Keratinocyte (primary cell): ENCODE data around the gene ABLIM2. TPM values are rescaled to one million over a fixed set of nuclear protein-coding genes. Genes with fewer than 3 reads are reported as not detected.

Source experiments
- DNase-seq: peaks from one replicate; pipeline ENCODE4 v3.0.0-alpha.2; 2011; ENCODE audit warnings: low read depth, missing footprints, low spot score
- FAIRE-seq: peaks from 2 replicates; lab custom pipeline; 2011; peaks lifted over from hg19 to GRCh38; lab: Jason Lieb, UNC
- H2AFZ ChIP-seq: 2 replicates; pipeline ENCODE4 v1.6.0; 2012; ENCODE audit warnings: low read length, control low read depth, inconsistent platforms; ENCODE audit not compliant: control insufficient read depth
- H3K27ac ChIP-seq: 2 replicates; pipeline ENCODE4 v1.5.1; 2011; ENCODE audit warnings: low read length; ENCODE audit not compliant: control insufficient read depth, insufficient read depth
- H3K27me3 ChIP-seq: 3 replicates; pipeline ENCODE4 v1.6.0; 2011; ENCODE audit warnings: low read length; ENCODE audit not compliant: control insufficient read depth, insufficient read depth; ENCODE audit errors: extremely low read depth
- H3K36me3 ChIP-seq, 2 experiments: 2 replicates in 1 of 2; 3 replicates in 1 of 2; pipeline ENCODE4 v1.5.1; 2011; ENCODE audit warnings: low read length in 2 of 2, mild to moderate bottlenecking in 1 of 2; ENCODE audit not compliant: control insufficient read depth in 2 of 2, insufficient read depth in 2 of 2; ENCODE audit errors: extremely low read depth in 1 of 2
- H3K4me1 ChIP-seq: 3 replicates; pipeline ENCODE4 v1.5.1; 2011; ENCODE audit warnings: low read length; ENCODE audit not compliant: control insufficient read depth, insufficient read depth; ENCODE audit errors: extremely low read depth
- H3K4me2 ChIP-seq: 3 replicates; pipeline ENCODE4 v1.6.0; 2011; ENCODE audit warnings: low read depth, low read length; ENCODE audit not compliant: control insufficient read depth, insufficient read depth; ENCODE audit errors: extremely low read depth
- H3K4me3 ChIP-seq, 3 experiments: fragments of 200-600 bp in 1 of 3; sonication (generic) in 1 of 3; 2 replicates in 2 of 3; 3 replicates in 1 of 3; pipeline ENCODE4 v1.5.1; 2011 to 2016; ENCODE audit warnings: low read length in 3 of 3, mild to moderate bottlenecking in 3 of 3, control low read depth in 2 of 3, inconsistent platforms in 1 of 3, low read depth in 1 of 3, mixed read lengths in 1 of 3, mixed run types in 1 of 3, moderate library complexity in 1 of 3; ENCODE audit not compliant: control insufficient read depth in 2 of 3, insufficient read depth in 2 of 3; ENCODE audit errors: extremely low read depth in 1 of 3
- H3K79me2 ChIP-seq: 2 replicates; pipeline ENCODE4 v1.6.0; 2012; ENCODE audit warnings: low read length; ENCODE audit not compliant: control insufficient read depth, insufficient read depth
- H3K9ac ChIP-seq: 3 replicates; pipeline ENCODE4 v1.6.0; 2011; ENCODE audit warnings: low read length; ENCODE audit not compliant: control insufficient read depth, insufficient read depth; ENCODE audit errors: extremely low read depth
- H3K9me1 ChIP-seq: 3 replicates; pipeline ENCODE4 v1.6.0; 2011; ENCODE audit warnings: low read length; ENCODE audit not compliant: control insufficient read depth, insufficient read depth; ENCODE audit errors: extremely low read depth
- H3K9me3 ChIP-seq: 2 replicates; pipeline ENCODE4 v1.5.1; 2012; ENCODE audit warnings: low read depth, low read length; ENCODE audit not compliant: control insufficient read depth
- H4K20me1 ChIP-seq: 3 replicates; pipeline ENCODE4 v1.6.0; 2011; ENCODE audit warnings: low read length; ENCODE audit not compliant: control insufficient read depth, insufficient read depth; ENCODE audit errors: extremely low read depth
- EZH2 ChIP-seq: IDR thresholded peaks from one replicate; pipeline ENCODE4 v1.6.1; 2012; ENCODE audit warnings: inconsistent platforms, mild to moderate bottlenecking, low read length, moderate library complexity
- dilution Hi-C: fragments of 300-500 bp; cut with MboI; formaldehyde crosslinking; loops from one replicate; pipeline ENCODE4 v1.7.0; 2020; ENCODE audit warnings: low sequenced_read_pairs; ENCODE audit not compliant: extremely low pct_ligation_motif_present
- polyA plus RNA-seq, 5 experiments: library from polyadenylated mRNA; depleted of rRNA in 3 of 5; stranded (reverse) in 3 of 5; stranded (forward) in 1 of 5; unstranded in 1 of 5; fragments of >200 nt; gene quantifications; 1 replicate in 1 of 5; 2 replicates in 3 of 5; 3 replicates in 1 of 5; pipeline versions ENCODE4 v1.2.1 to v1.2.3, GENCODE V29; 2011 to 2012; ENCODE audit warnings: missing spikeins in 2 of 5, low read depth in 1 of 5, low replicate concordance in 1 of 5
- TF ChIP-seq, protein P1 (sequence below), 3 experiments: IDR thresholded peaks in 1 of 3; conservative IDR thresholded peaks in 1 of 3; optimal IDR thresholded peaks in 1 of 3; 2 replicates in 2 of 3; 3 replicates in 1 of 3; pipeline versions ENCODE3 to v1.5.1; 2011; ENCODE audit warnings: low read length in 3 of 3, mild to moderate bottlenecking in 3 of 3, moderate library complexity in 2 of 3, control low read depth in 1 of 3, inconsistent platforms in 1 of 3; ENCODE audit not compliant: insufficient read depth in 2 of 3; ENCODE audit errors: extremely low read depth in 1 of 3

Gene ABLIM2
- polyA plus RNA-seq, 1 donor (not counting 4 experiments of a cell fraction or from before 2014, with no cell fraction given): 0.94 TPM

DNA sequence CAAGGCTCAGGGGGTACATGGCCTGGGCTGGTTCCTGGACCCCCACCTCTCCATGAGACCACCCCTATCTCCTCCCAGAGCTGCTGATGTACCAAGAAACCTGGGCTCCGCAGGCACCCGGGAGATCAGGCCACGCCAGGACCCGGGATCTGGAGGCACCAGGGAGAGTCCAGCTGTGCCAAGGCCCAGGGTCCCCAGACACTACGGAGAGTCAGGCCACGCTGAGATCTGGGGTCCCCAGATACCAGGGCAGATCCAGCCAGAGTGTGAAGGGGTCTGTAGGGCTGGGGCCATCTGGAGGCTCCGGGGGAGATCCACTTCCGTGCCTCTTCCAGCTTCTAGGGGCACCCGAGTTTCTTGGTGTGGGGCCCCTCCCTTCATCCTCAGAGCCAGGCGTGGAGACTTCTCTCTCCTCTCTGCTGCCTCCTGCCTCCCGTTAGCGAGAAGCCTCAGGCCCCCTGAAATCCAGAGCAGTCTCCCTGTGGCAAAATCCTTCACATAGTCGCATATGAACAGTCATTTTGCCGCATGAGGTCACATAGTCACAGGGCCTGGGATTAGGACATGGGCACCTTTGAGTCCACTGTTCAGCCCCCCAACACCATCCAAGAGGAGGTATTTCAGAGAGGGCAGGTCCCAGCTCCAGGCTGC is 9.7 kb downstream of the ABLIM2 start:
- dilution Hi-C loops: no loop called here
- no peak for FAIRE-seq
- H3K27me3 ChIP-seq: peaks cover 24% of the 10 kb centered on the region

DNA sequence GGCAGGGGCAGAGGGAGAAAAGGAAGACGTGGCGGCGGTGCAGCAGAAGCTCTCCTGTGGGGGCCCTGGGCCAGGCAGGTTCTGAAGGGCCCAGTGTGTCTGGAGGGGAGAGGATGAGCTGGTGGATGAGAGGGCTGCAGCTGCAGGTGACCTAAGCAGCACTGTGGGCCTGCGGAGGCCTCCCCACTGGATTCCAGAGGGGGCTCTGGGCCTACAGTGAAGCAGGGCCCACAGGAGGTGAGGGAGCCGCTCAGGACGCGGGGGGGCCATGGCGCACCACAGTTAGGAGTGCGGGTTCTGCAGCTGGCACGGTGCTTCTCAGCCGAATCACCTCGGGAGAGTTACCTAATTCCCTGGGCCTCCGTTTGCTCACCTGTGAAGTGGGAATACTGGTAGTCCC is 10.5 kb downstream of the ABLIM2 start:
- no peak for FAIRE-seq
- H4K20me1 ChIP-seq: no peaks in the 10 kb centered on the region
- H3K27ac ChIP-seq: no peak overlapping the region
- no peak overlapping the region for H3K4me3 ChIP-seq
- no peak overlapping the region for H3K9ac ChIP-seq
- no peaks in the 10 kb centered on the region for H3K79me2 ChIP-seq
- dilution Hi-C loops: no loop called here
- no peaks in the 10 kb centered on the region for H3K9me3 ChIP-seq
- H3K4me1 ChIP-seq: no peaks in the 10 kb centered on the region
- H3K4me2 ChIP-seq: no peak overlapping the region
- H3K27me3 ChIP-seq: peaks cover 31% of the 10 kb centered on the region
- no peak overlapping the region for H2AFZ ChIP-seq
- TF ChIP-seq, protein P1, sequence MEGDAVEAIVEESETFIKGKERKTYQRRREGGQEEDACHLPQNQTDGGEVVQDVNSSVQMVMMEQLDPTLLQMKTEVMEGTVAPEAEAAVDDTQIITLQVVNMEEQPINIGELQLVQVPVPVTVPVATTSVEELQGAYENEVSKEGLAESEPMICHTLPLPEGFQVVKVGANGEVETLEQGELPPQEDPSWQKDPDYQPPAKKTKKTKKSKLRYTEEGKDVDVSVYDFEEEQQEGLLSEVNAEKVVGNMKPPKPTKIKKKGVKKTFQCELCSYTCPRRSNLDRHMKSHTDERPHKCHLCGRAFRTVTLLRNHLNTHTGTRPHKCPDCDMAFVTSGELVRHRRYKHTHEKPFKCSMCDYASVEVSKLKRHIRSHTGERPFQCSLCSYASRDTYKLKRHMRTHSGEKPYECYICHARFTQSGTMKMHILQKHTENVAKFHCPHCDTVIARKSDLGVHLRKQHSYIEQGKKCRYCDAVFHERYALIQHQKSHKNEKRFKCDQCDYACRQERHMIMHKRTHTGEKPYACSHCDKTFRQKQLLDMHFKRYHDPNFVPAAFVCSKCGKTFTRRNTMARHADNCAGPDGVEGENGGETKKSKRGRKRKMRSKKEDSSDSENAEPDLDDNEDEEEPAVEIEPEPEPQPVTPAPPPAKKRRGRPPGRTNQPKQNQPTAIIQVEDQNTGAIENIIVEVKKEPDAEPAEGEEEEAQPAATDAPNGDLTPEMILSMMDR (optimal IDR thresholded peaks at IDR 0.05 in 1 of 3, IDR thresholded peaks at IDR 0.05 in 1 of 3, conservative IDR thresholded peaks at IDR 0.05 in 1 of 3; ENCODE audit: extremely low read depth in 1 of 3, insufficient read depth in 2 of 3, low read length in 3 of 3): no peak
- no peak for TF ChIP-seq EZH2
- H3K9me1 ChIP-seq: no peaks in the 10 kb centered on the region
- no peaks in the 10 kb centered on the region for H3K36me3 ChIP-seq
- DNase-seq: no peak

More for the DNA sequence above, 9.7 kb downstream of the ABLIM2 start:
- Histone ChIP-seq H4K20me1 (no peaks in the 10 kb centered on the region), H3K36me3 (no peaks in the 10 kb centered on the region), H3K4me3 (no peak overlapping the region), H3K9me3 (no peaks in the 10 kb centered on the region), H3K9me1 (no peaks in the 10 kb centered on the region), H2AFZ (no peak overlapping the region), H3K4me2 (no peak overlapping the region), H3K9ac (no peak overlapping the region), H3K4me1 (no peaks in the 10 kb centered on the region), H3K27ac (no peak overlapping the region), H3K79me2 (no peaks in the 10 kb centered on the region)
- TF ChIP-seq, protein P1 (optimal IDR thresholded peaks at IDR 0.05 in 1 of 3, IDR thresholded peaks at IDR 0.05 in 1 of 3, conservative IDR thresholded peaks at IDR 0.05 in 1 of 3; ENCODE audit: extremely low read depth in 1 of 3, insufficient read depth in 2 of 3, low read length in 3 of 3): no peak
- no peak for TF ChIP-seq EZH2
- no peak for DNase-seq
